ENCODE results near the gene SUSD1. TPM values are rescaled to one million over a fixed set of nuclear protein-coding genes. Genes with fewer than 3 reads are reported as not detected.

SUSD1 gene
- total and polyA plus RNA-seq, 12 donors: 1.5 to 14.7 (median 4.3) TPM

GRCh38 chr9:112025850-112026249, 149.2 kb downstream of the SUSD1 start:
- intact Hi-C loops (cut with DNase I): no loop called here
- Histone ChIP-seq H3K27ac (no peak overlapping the region), H3K4me3 (no peak overlapping the region), H3K9me3 (no peaks in the 10 kb centered on the region), H3K4me1 (peaks cover 0 to 26% (median 6%) of the 10 kb centered on the region in 9 donors), H3K27me3 (no peaks in the 10 kb centered on the region), H3K36me3 (peaks cover 0 to 7% (median 0%) of the 10 kb centered on the region in 9 donors)
- ATAC-seq (no peak), DNase-seq (no peak)
- no peak for TF ChIP-seq CTCF (IDR thresholded peaks at IDR 0.05)
- WGBS, 2 donors: 96 to 97% methylated on average over 3 of the region's 3 CpGs

- H3K4me3 ChIP-seq: no peak overlapping the region
- H3K4me1 ChIP-seq: peaks cover 0 to 19% (median 6%) of the 10 kb centered on the region in 9 donors
- no peaks in the 10 kb centered on the region for H3K36me3 ChIP-seq
- no peak for DNase-seq
- H3K27me3 ChIP-seq: no peaks in the 10 kb centered on the region
- H3K27ac ChIP-seq: peak overlapping the region in 1 of 10 donors; percentile 64
- intact Hi-C loops (cut with DNase I): no loop called here
- no peak for ATAC-seq
- TF ChIP-seq CTCF (IDR thresholded peaks at IDR 0.05): no peak
- WGBS, 2 donors: 98 to 100% methylated on average over 2 of the region's 2 CpGs
- H3K9me3 ChIP-seq: no peaks in the 10 kb centered on the region
Measured at GRCh38 chr9:112021742-112022141, 153.4 kb downstream of the SUSD1 start.

GRCh38 chr9:112020680-112021596, 154.2 kb downstream of the SUSD1 start:
- Histone ChIP-seq H3K4me3 (no peak overlapping the region), H3K27ac (peak overlapping the region in 1 of 10 donors; percentile 7), H3K36me3 (no peaks in the 10 kb centered on the region), H3K9me3 (no peaks in the 10 kb centered on the region), H3K27me3 (no peaks in the 10 kb centered on the region), H3K4me1 (peaks cover 0 to 19% (median 6%) of the 10 kb centered on the region in 9 donors)
- WGBS, 2 donors: 91 to 92% methylated on average over 12 of the region's 12 CpGs
- intact Hi-C loops (cut with DNase I): no loop called here
- ATAC-seq (no peak), DNase-seq (no peak)
- TF ChIP-seq CTCF (IDR thresholded peaks at IDR 0.05): no peak

GRCh38 chr9:112017878-112018277, 157.2 kb downstream of the SUSD1 start:
- intact Hi-C loops (cut with DNase I): no loop called here
- Histone ChIP-seq H3K27ac (no peak overlapping the region), H3K4me1 (peaks cover 0 to 31% (median 7%) of the 10 kb centered on the region in 9 donors), H3K4me3 (no peak overlapping the region), H3K27me3 (no peaks in the 10 kb centered on the region), H3K9me3 (no peaks in the 10 kb centered on the region), H3K36me3 (no peaks in the 10 kb centered on the region)
- WGBS, 2 donors: 94 to 95% methylated on average over 5 of the region's 5 CpGs
- no peak for ATAC-seq
- no peak for DNase-seq
- TF ChIP-seq CTCF (IDR thresholded peaks at IDR 0.05): no peak

Measured in heart right ventricle (tissue), 16 donors.